ENCODE data around the gene RIMBP2. TPM values are rescaled to one million over a fixed set of nuclear protein-coding genes. Genes with fewer than 3 reads are reported as not detected.

Gene RIMBP2
- total and polyA plus RNA-seq, 9 of the 15 experiments (the other 6 are each of a cell fraction or from before 2014, with no cell fraction given), result not detected

DNA sequence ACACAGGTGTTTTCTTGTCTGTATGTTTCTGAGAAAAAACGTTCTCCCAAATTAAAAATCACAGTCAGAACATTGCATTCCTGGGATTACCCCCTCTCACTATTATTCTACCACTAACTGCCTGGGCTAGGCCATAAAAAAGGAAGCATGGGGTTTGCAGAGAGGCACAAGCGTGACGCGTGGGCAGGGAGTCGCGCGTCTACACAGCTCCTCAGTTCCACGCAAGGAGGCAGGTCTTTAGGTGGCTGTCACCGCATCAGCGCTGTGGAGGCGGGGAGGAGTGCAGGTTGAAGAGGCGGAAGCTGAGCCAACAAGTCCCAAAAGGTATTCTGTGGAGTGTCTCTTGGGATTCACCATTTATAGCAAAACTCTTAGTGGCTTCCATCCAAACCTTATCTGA is 109.9 kb downstream of the RIMBP2 start:
- ATAC-seq, result no peak
- no TSS peak for BruUV-seq (replicated peaks)
- in situ Hi-C loops (cut with MboI), result no loop called here
- no peak overlapping the region for H3K4me2 ChIP-seq (ENCODE audit: insufficient read depth, low read length)
- CTCF ChIA-PET (ENCODE audit: low intra/inter-chr PET ratio), result no interaction called here
- H3K9me3 ChIP-seq (replicated peaks; ENCODE audit: control insufficient read depth, insufficient read depth, low read depth, low read length), result no peaks in the 10 kb centered on the region
- no peaks in the 10 kb centered on the region for H4K20me1 ChIP-seq (replicated peaks; ENCODE audit: control insufficient read depth, insufficient read depth, low read length)
- intact Hi-C loops (cut with micrococcal nuclease), result no loop called here
- H2AFZ ChIP-seq (ENCODE audit: low read depth, low read length), result no peak overlapping the region
- H3K79me2 ChIP-seq (ENCODE audit: control insufficient read depth, insufficient read depth, low read length), result no peaks in the 10 kb centered on the region
- FAIRE-seq, result no peak
- 1% methylated on average over 12 of the region's 12 CpGs for WGBS (ENCODE audit: insufficient coverage, low coverage, missing lambda C conversion rate)
- H3K9me1 ChIP-seq (ENCODE audit: control insufficient read depth, insufficient read depth, low read length), result no peaks in the 10 kb centered on the region
- DNase-seq (ENCODE audit: extremely low read depth in 1 of 4, low spot score in 3 of 4), result no peak
- TF ChIP-seq BACH1 (tag; IDR thresholded peaks at IDR 0.05), result no peak
- TF ChIP-seq, protein P1, sequence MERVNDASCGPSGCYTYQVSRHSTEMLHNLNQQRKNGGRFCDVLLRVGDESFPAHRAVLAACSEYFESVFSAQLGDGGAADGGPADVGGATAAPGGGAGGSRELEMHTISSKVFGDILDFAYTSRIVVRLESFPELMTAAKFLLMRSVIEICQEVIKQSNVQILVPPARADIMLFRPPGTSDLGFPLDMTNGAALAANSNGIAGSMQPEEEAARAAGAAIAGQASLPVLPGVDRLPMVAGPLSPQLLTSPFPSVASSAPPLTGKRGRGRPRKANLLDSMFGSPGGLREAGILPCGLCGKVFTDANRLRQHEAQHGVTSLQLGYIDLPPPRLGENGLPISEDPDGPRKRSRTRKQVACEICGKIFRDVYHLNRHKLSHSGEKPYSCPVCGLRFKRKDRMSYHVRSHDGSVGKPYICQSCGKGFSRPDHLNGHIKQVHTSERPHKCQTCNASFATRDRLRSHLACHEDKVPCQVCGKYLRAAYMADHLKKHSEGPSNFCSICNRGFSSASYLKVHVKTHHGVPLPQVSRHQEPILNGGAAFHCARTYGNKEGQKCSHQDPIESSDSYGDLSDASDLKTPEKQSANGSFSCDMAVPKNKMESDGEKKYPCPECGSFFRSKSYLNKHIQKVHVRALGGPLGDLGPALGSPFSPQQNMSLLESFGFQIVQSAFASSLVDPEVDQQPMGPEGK (CRISPR knock-in tag; IDR thresholded peaks at IDR 0.05; ENCODE audit: borderline replicate concordance), result no peak
- no peak for TF ChIP-seq YY1 (IDR thresholded peaks at IDR 0.05; ENCODE audit: borderline replicate concordance in 1 of 3, control insufficient read depth in 1 of 3, extremely low read depth in 1 of 3, insufficient read depth in 3 of 3, insufficient read length in 1 of 3, insufficient replicate concordance in 2 of 3, low read depth in 1 of 3, low read length in 2 of 3)
- TF ChIP-seq, protein P2, sequence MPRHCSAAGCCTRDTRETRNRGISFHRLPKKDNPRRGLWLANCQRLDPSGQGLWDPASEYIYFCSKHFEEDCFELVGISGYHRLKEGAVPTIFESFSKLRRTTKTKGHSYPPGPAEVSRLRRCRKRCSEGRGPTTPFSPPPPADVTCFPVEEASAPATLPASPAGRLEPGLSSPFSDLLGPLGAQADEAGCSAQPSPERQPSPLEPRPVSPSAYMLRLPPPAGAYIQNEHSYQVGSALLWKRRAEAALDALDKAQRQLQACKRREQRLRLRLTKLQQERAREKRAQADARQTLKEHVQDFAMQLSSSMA (CRISPR knock-in tag; IDR thresholded peaks at IDR 0.05), result no peak
- TF ChIP-seq EWSR1 (IDR thresholded peaks at IDR 0.05; ENCODE audit: borderline replicate concordance, low read depth, partially characterized antibody), result no peak
- no peak for TF ChIP-seq FOXP1 (CRISPR knock-in tag; IDR thresholded peaks at IDR 0.05)
- H3K27me3 ChIP-seq (ENCODE audit: control insufficient read depth in 2 of 2, insufficient read depth in 2 of 2, low read length in 2 of 2), result peaks cover 20 to 65% of the 10 kb centered on the region in 2 experiments
- POLR2A ChIA-PET, result no interaction called here
- H3K36me3 ChIP-seq (ENCODE audit: control insufficient read depth, insufficient read depth, low read length), result no peaks in the 10 kb centered on the region
- no peak overlapping the region for H3K9ac ChIP-seq (ENCODE audit: insufficient read depth in 1 of 2, low read depth in 2 of 2, low read length in 2 of 2)
- H3K27ac ChIP-seq (ENCODE audit: extremely low read depth, low read depth, low read length), result no peak overlapping the region
- no peak overlapping the region for H3K4me3 ChIP-seq
- H3K4me1 ChIP-seq (replicated peaks in 1 of 2; ENCODE audit: control insufficient read depth in 2 of 2, insufficient read depth in 2 of 2, low read length in 2 of 2), result no peaks in the 10 kb centered on the region

Measured in K562 (cell line).